Adrenal gland (tissue), 12 donors: ENCODE results near the gene L3HYPDH. TPM values are rescaled to one million over a fixed set of nuclear protein-coding genes. Genes with fewer than 3 reads are reported as not detected.

Experiments
- DNase-seq, 7 donors: peaks; one replicate each; pipeline ENCODE4 v3.0.0-alpha.2; 2019 to 2020
- H3K27ac ChIP-seq, 5 donors: fragments of 200-600 bp; sonication (generic) in 4 of 5; 1 replicate in 3 of 5; 2 replicates in 2 of 5; pipeline versions ENCODE4 v1.5.1 to v1.8.0; 2016 to 2020; ENCODE audit warnings: mild to moderate bottlenecking in 1 of 5
- H3K27me3 ChIP-seq: fragments of 200-600 bp; 2 replicates; pipeline ENCODE4 v1.8.0; 2021
- H3K36me3 ChIP-seq, 2 donors: fragments of 200-600 bp; replicated peaks in 1 of 2; 1 replicate in 1 of 2; 2 replicates in 1 of 2; pipeline versions ENCODE4 v1.5.1 to v1.8.0; 2018 to 2022
- H3K4me1 ChIP-seq, 2 donors: fragments of 200-600 bp; replicated peaks in 1 of 2; 1 replicate in 1 of 2; 2 replicates in 1 of 2; pipeline versions ENCODE4 v1.5.1 to v1.8.0; 2018 to 2021
- H3K4me3 ChIP-seq, 4 donors: fragments of 200-600 bp; sonication (generic) in 3 of 4; one replicate each; pipeline ENCODE4 v1.5.1; 2016 to 2018
- H3K9me3 ChIP-seq, 3 donors: fragments of 200-600 bp; sonication (generic) in 1 of 3; replicated peaks in 1 of 3; 1 replicate in 2 of 3; 2 replicates in 1 of 3; pipeline versions ENCODE4 v1.5.1 to v1.8.0; 2016 to 2021
- POLR2A ChIP-seq, 2 donors: fragments of 450-650 bp; IDR thresholded peaks; one replicate each; pipeline ENCODE4 v1.6.1; 2017; ENCODE audit warnings: antibody characterized with exemption in 2 of 2, mild to moderate bottlenecking in 2 of 2, moderate library complexity in 1 of 2
- WGBS, 4 donors: extraction: QIAGEN DNeasy Blood & Tissue Kit in 2 of 4; methylation state at CpG; one replicate each; pipeline versions ENCODE4 v1.1.5 to v1.1.7; 2013 to 2017; 5-methylcytosine and 5-hydroxymethylcytosine counted together
- intact Hi-C, 2 donors: fragments of 100-400 bp; cut with DNase I; formaldehyde crosslinking; loops; one replicate each; pipeline versions ENCODE4 v1.14.1 to v1.15.0; 2022 to 2023
- polyA plus RNA-seq, 3 donors: library from polyadenylated mRNA; stranded (reverse); fragments of 200-250 nt in 2 of 3; fragments of 350-450 nt in 1 of 3; fragmentation: Illumina TruSeq in 1 of 3; extraction: RNeasy Lipid Tissue Mini Kit (QIAGEN cat#74804) in 1 of 3; gene quantifications; one replicate each; pipeline ENCODE4 v1.2.3, GENCODE V29; 2013 to 2014
- total RNA-seq, 9 donors: library from RNA; depleted of rRNA in 4 of 9; stranded (reverse); fragments of >200 nt in 4 of 9; fragments of 120-200 nt in 1 of 9; fragmentation: NEBNext Ultra II Directional in 1 of 9; extraction: Animal tissue kit (Norgen Biotek cat#: 25700) in 1 of 9; gene quantifications; one replicate each; pipeline versions ENCODE4 v1.1.0 to v1.2.4, GENCODE V29; 2013 to 2023
- TF ChIP-seq, protein P1 (sequence below), 6 experiments: fragments of 450-650 bp in 4 of 6; fragments of 200-600 bp in 2 of 6; sonication (generic) in 1 of 6; IDR thresholded peaks; 1 replicate in 5 of 6; 2 replicates in 1 of 6; pipeline versions ENCODE4 v1.5.1 to v1.8.0; 2016 to 2021; ENCODE audit warnings: antibody characterized with exemption in 6 of 6, mild to moderate bottlenecking in 2 of 6, moderate library complexity in 1 of 6
- donor health status: healthy with polysubstance abuse.
- donor health status: Bipolar disorder and iron deficiency.
- donor health status: DM: yes; HTN: yes; CAD: no.
- donor health status: DM: no; HTN: no; CAD: no.
- donor health status: DM: no; HTN: no; CAD: no.
- donor health status: DM: yes; HTN: yes; CAD: no.

The L3HYPDH gene
- total and polyA plus RNA-seq, 12 donors: 7.1 to 59.2 (median 23.8) TPM

DNA sequence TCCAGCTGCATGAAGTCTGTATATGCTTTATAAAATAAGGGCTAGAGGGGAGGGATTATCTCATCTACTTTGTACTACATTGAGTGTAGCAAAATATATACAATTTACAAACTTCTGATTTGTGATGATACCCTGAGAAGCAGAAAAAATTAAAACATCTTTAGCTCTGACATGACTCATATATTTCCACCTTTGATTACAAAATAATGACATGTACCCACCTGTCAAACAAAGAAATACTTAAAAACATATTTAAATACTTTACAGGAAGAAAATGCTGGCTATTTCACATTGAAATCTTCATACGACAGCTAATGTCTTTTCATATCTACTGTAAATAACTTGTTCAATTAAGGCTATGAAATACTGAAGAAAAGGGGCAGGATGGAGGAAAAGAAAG is 22.3 kb downstream of the L3HYPDH start:
- 90 to 98% (median 96%) methylated on average over 1 of the region's 1 CpG for WGBS, 4 donors
- TF ChIP-seq, protein P1, sequence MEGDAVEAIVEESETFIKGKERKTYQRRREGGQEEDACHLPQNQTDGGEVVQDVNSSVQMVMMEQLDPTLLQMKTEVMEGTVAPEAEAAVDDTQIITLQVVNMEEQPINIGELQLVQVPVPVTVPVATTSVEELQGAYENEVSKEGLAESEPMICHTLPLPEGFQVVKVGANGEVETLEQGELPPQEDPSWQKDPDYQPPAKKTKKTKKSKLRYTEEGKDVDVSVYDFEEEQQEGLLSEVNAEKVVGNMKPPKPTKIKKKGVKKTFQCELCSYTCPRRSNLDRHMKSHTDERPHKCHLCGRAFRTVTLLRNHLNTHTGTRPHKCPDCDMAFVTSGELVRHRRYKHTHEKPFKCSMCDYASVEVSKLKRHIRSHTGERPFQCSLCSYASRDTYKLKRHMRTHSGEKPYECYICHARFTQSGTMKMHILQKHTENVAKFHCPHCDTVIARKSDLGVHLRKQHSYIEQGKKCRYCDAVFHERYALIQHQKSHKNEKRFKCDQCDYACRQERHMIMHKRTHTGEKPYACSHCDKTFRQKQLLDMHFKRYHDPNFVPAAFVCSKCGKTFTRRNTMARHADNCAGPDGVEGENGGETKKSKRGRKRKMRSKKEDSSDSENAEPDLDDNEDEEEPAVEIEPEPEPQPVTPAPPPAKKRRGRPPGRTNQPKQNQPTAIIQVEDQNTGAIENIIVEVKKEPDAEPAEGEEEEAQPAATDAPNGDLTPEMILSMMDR (IDR thresholded peaks at IDR 0.05): no peak
- TF ChIP-seq POLR2A (IDR thresholded peaks at IDR 0.05): no peak
- Histone ChIP-seq H3K9me3 (no peaks in the 10 kb centered on the region), H3K27me3 (no peaks in the 10 kb centered on the region), H3K4me3 (no peak overlapping the region), H3K27ac (no peak overlapping the region), H3K4me1 (peaks cover 6 to 10% of the 10 kb centered on the region in 2 donors), H3K36me3 (no peaks in the 10 kb centered on the region)
- intact Hi-C loops: no loop called here
- no peak for DNase-seq

DNA sequence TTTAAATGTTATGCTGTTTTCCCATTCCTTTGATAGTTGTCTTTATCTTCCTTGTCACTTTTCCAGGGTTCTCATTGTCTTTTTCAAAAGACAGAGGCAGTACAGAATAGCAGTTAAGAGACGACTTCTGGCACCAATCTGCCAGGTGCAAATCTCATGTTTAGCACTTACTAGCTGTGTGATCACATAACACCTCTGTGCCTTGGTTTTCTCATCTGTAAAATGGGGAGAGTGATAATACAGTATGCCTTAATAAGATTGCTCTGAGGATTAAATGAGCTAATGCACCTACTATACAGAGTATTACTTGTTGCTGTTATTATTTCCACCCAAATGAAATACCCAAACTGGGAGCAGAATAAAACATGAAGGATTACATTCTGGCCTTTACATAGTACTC is 23.8 kb downstream of the L3HYPDH start:
- DNase-seq: no peak
- TF ChIP-seq POLR2A (IDR thresholded peaks at IDR 0.05): no peak
- TF ChIP-seq, protein P1 (IDR thresholded peaks at IDR 0.05): no peak
- WGBS, 4 donors: 96 to 98% (median 96%) methylated on average over 1 of the region's 1 CpG
- H3K9me3 ChIP-seq: no peaks in the 10 kb centered on the region
- intact Hi-C loops: no loop called here
- H3K4me1 ChIP-seq: peaks cover 6 to 10% of the 10 kb centered on the region in 2 donors
- no peaks in the 10 kb centered on the region for H3K27me3 ChIP-seq
- no peaks in the 10 kb centered on the region for H3K36me3 ChIP-seq
- H3K27ac ChIP-seq: no peak overlapping the region
- H3K4me3 ChIP-seq: no peak overlapping the region

DNA sequence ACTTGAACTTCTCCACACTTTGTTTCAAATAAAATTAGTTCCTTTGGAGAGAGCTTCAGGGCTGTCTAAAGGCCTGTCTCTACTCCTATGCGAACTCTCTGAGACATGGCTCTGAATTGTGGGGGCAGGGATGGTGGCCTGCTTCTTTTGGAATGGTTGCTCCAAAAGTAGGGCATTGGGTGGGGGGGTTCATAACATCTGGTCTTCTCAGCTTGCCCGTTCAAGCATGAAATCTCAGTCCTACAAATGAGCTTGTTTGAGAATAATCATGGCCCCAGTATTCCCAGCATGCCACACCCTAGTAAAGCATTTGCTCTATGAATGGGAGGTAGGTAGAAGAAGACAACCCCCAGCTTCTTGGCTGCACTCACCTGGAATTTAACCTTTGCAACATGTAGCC is 25.7 kb downstream of the L3HYPDH start:
- DNase-seq: no peak
- Histone ChIP-seq H3K9me3 (no peaks in the 10 kb centered on the region), H3K4me1 (peaks cover 0 to 5% of the 10 kb centered on the region in 2 donors), H3K4me3 (no peak overlapping the region), H3K36me3 (no peaks in the 10 kb centered on the region), H3K27me3 (no peaks in the 10 kb centered on the region), H3K27ac (no peak overlapping the region)
- intact Hi-C loops: no loop called here
- WGBS, 4 donors: 97 to 100% (median 100%) methylated on average over 2 of the region's 2 CpGs
- TF ChIP-seq, protein P1 (IDR thresholded peaks at IDR 0.05): no peak
- TF ChIP-seq POLR2A (IDR thresholded peaks at IDR 0.05): no peak

DNA sequence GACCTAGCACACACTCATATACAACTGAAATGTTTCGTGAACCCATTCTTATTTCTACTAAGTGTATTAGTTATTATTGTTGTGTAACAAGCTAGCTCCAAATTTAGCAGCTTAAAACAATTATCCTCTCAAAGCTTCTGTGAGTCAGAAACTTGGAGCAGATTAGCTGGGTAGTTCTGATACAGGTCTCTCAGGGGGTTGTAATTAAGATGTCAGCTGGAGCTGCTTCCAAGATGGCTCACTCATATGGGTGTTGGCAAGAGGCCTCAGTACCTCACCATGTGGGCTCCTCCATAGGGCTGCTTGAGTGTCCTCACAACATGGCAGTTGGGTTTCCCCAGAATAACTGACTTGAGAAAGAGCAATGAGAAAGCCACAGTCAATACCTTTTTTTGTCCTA is 28.8 kb downstream of the L3HYPDH start:
- intact Hi-C loops: no loop called here
- Histone ChIP-seq H3K36me3 (no peaks in the 10 kb centered on the region), H3K27me3 (no peaks in the 10 kb centered on the region), H3K27ac (no peak overlapping the region), H3K9me3 (no peaks in the 10 kb centered on the region), H3K4me3 (no peak overlapping the region), H3K4me1 (peaks cover 0 to 5% of the 10 kb centered on the region in 2 donors)
- 91 to 100% (median 97%) methylated on average over 1 of the region's 1 CpG for WGBS, 4 donors
- no peak for TF ChIP-seq POLR2A (IDR thresholded peaks at IDR 0.05)
- TF ChIP-seq, protein P1 (IDR thresholded peaks at IDR 0.05): no peak
- no peak for DNase-seq
